Neural progenitor cell (in vitro differentiated cells): ENCODE measurements around the gene FLT4. TPM values are rescaled to one million over a fixed set of nuclear protein-coding genes. Genes with fewer than 3 reads are reported as not detected.
A peak's percentile ranks its signal among the peaks of the same experiment; 100 is the strongest.

Source experiments
- DNase-seq: peaks from one replicate; pipeline ENCODE4 v3.0.0-alpha.2; 2016; ENCODE audit warnings: low spot score
- H2AFZ ChIP-seq: fragments of 200-600 bp; sonication (generic); replicated peaks from 2 replicates; pipeline ENCODE4 v1.6.1; 2016; ENCODE audit warnings: antibody characterized with exemption
- H3F3A ChIP-seq: fragments of 200-600 bp; sonication (generic); 2 replicates; pipeline ENCODE4 v1.6.1; 2016; ENCODE audit warnings: antibody characterized with exemption, low read depth
- H3K27ac ChIP-seq: fragments of 200-600 bp; sonication (generic); 2 replicates; pipeline ENCODE4 v1.5.1; 2016; ENCODE audit warnings: mild to moderate bottlenecking
- H3K27me3 ChIP-seq: fragments of 200-600 bp; sonication (generic); 2 replicates; pipeline ENCODE4 v1.6.1; 2016; ENCODE audit warnings: mild to moderate bottlenecking, moderate library complexity
- H3K36me3 ChIP-seq: fragments of 200-600 bp; sonication (generic); 2 replicates; pipeline ENCODE4 v1.5.1; 2016
- H3K4me1 ChIP-seq: fragments of 200-600 bp; sonication (generic); 2 replicates; pipeline ENCODE4 v1.6.1; 2016; ENCODE audit warnings: mixed run types
- H3K4me2 ChIP-seq: fragments of 200-600 bp; sonication (generic); 2 replicates; pipeline ENCODE4 v1.6.1; 2016
- H3K4me3 ChIP-seq: fragments of 200-600 bp; sonication (generic); 2 replicates; pipeline ENCODE4 v1.5.1; 2016
- H3K79me2 ChIP-seq: fragments of 200-600 bp; sonication (generic); 2 replicates; pipeline ENCODE4 v1.6.1; 2016; ENCODE audit warnings: low read depth
- H3K9ac ChIP-seq: fragments of 200-600 bp; sonication (generic); 2 replicates; pipeline ENCODE4 v1.6.1; 2016
- H3K9me3 ChIP-seq: fragments of 200-600 bp; sonication (generic); 2 replicates; pipeline ENCODE4 v1.5.1; 2016; ENCODE audit warnings: low read depth
- H4K20me1 ChIP-seq: fragments of 200-600 bp; sonication (generic); 2 replicates; pipeline ENCODE4 v1.6.1; 2016; ENCODE audit warnings: low read depth
- H3K27ac Mint-ChIP-seq: 3 replicates; pipeline ENCODE4 v1.8.0; 2021; ENCODE audit warnings: mixed read lengths
- H3K27me3 Mint-ChIP-seq: 2 replicates; pipeline ENCODE4 v1.8.0; 2022; ENCODE audit warnings: low read depth, mild to moderate bottlenecking, inconsistent platforms, moderate library complexity, mixed read lengths; ENCODE audit not compliant: insufficient read depth
- H3K36me3 Mint-ChIP-seq: 3 replicates; pipeline ENCODE4 v1.8.0; 2021; ENCODE audit warnings: mixed read lengths
- H3K4me1 Mint-ChIP-seq: 3 replicates; pipeline ENCODE4 v1.8.0; 2021; ENCODE audit warnings: mixed read lengths
- H3K4me3 Mint-ChIP-seq: 3 replicates; pipeline ENCODE4 v1.8.0; 2021; ENCODE audit warnings: mild to moderate bottlenecking, moderate library complexity, mixed read lengths
- H3K9me3 Mint-ChIP-seq: 3 replicates; pipeline ENCODE4 v1.8.0; 2020; ENCODE audit warnings: mixed read lengths
- EZH2 ChIP-seq: fragments of 200-600 bp; sonication (generic); IDR thresholded peaks from 2 replicates; pipeline ENCODE4 v1.6.1; 2017; ENCODE audit warnings: antibody characterized with exemption, mild to moderate bottlenecking, moderate library complexity
- EZH2phosphoT487 ChIP-seq: fragments of 200-600 bp; sonication (generic); IDR thresholded peaks from 2 replicates; pipeline ENCODE4 v1.6.1; 2017; ENCODE audit warnings: antibody characterized with exemption
- total RNA-seq: library from RNA; depleted of rRNA; stranded (reverse); fragments of >200 nt; gene quantifications from 2 replicates; pipeline ENCODE4 v1.2.3, GENCODE V29; 2015; ENCODE audit warnings: low replicate concordance
- TF ChIP-seq, protein P1 (sequence below): fragments of 200-600 bp; sonication (generic); IDR thresholded peaks from 2 replicates; pipeline ENCODE4 v1.5.1; 2017; ENCODE audit warnings: antibody characterized with exemption, mild to moderate bottlenecking

FLT4 gene
- total RNA-seq, 1 donor from 2014 or later = 2.3 TPM

DNA sequence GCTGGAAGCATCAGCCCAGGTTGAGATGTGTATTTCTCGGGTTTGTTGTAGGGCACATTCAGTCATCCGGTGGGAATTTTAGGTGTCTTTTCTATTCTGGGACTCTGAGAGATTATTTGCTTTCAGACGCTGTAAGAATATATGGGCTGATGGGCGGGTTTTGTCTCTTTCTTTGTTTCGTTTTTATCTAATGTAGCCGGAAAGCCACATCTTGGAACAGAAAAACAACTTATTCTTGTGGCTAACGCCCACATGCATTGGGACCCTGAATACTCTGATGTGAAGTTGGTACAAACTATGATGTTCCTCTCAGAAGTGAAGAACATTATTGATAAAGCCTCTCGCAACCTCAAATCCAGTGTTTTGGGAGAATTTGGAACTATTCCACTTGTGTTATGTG is 80.5 kb downstream of the FLT4 start:
- H3K79me2 ChIP-seq = peaks cover 3% of the 10 kb centered on the region
- H2AFZ ChIP-seq = no peak overlapping the region
- no peak for DNase-seq
- H3K36me3 ChIP-seq = peaks cover 40% of the 10 kb centered on the region
- H3K9me3 ChIP-seq = no peaks in the 10 kb centered on the region
- Mint-ChIP-seq H3K27ac (no peak overlapping the region), H3K9me3 (no peaks in the 10 kb centered on the region), H3K27me3 (no peaks in the 10 kb centered on the region), H3K36me3 (peaks cover 50% of the 10 kb centered on the region), H3K4me3 (no peak overlapping the region), H3K4me1 (no peaks in the 10 kb centered on the region)
- no peaks in the 10 kb centered on the region for H3K4me1 ChIP-seq
- TF ChIP-seq, protein P1, sequence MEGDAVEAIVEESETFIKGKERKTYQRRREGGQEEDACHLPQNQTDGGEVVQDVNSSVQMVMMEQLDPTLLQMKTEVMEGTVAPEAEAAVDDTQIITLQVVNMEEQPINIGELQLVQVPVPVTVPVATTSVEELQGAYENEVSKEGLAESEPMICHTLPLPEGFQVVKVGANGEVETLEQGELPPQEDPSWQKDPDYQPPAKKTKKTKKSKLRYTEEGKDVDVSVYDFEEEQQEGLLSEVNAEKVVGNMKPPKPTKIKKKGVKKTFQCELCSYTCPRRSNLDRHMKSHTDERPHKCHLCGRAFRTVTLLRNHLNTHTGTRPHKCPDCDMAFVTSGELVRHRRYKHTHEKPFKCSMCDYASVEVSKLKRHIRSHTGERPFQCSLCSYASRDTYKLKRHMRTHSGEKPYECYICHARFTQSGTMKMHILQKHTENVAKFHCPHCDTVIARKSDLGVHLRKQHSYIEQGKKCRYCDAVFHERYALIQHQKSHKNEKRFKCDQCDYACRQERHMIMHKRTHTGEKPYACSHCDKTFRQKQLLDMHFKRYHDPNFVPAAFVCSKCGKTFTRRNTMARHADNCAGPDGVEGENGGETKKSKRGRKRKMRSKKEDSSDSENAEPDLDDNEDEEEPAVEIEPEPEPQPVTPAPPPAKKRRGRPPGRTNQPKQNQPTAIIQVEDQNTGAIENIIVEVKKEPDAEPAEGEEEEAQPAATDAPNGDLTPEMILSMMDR = no peak
- TF ChIP-seq EZH2 (no peak), EZH2phosphoT487 (no peak)
- no peak overlapping the region for H3K9ac ChIP-seq
- peaks cover 4% of the 10 kb centered on the region for H4K20me1 ChIP-seq
- H3K27me3 ChIP-seq = no peaks in the 10 kb centered on the region
- H3K27ac ChIP-seq = no peak overlapping the region
- H3K4me3 ChIP-seq = no peak overlapping the region
- no peak overlapping the region for H3K4me2 ChIP-seq
- H3F3A ChIP-seq = no peaks in the 10 kb centered on the region

DNA sequence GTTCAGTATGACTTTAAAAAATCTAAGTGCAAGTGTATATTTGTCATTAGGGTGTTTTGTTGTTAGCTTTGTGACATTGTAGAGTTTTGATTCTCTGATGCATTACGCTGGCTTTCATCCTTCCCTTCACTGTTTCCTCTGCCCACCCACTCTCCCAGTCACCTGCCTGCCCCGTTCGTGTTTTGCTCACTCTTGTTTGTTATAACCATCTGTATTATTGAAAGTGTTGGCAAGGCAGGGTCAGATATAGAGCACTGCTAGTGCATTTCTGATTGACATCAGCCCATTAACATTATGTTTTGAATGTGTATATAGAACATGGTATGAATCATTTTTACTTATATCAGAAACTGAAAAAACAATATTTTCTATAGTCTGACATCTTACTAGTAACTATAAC is 85.4 kb downstream of the FLT4 start:
- H3K27me3 Mint-ChIP-seq = peaks cover 2% of the 10 kb centered on the region
- no peak for DNase-seq
- peaks cover 9% of the 10 kb centered on the region for H4K20me1 ChIP-seq

DNA sequence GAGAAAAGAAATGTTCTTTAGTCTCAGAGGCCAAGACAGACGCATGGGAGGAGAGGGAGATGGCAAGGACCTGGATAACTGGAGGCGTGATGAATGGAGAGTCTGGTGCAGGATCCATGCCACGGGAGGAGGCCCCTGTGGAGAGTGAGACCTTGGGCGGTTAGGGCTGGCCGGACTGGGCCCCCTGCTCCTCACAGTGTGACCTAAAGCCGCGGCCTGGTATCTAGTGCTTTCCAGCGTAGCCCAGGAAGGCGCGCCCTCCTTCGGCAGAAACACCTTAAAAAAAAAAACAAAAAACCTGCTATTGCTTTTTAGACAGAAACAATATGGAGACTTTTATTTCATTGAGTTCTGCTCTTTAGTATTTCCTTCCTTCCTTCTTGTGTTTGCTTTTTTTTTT is 91.2 kb downstream of the FLT4 start:
- Histone ChIP-seq H3K4me1 (peaks cover 7% of the 10 kb centered on the region), H3K9ac (no peak overlapping the region), H2AFZ (no peak overlapping the region), H3K36me3 (peaks cover 19% of the 10 kb centered on the region), H3K4me2 (no peak overlapping the region), H3K9me3 (no peaks in the 10 kb centered on the region), H3K27ac (no peak overlapping the region), H3K79me2 (peaks cover 82% of the 10 kb centered on the region), H4K20me1 (peaks cover 24% of the 10 kb centered on the region), H3K27me3 (no peaks in the 10 kb centered on the region), H3K4me3 (no peak overlapping the region), H3F3A (no peaks in the 10 kb centered on the region)
- Mint-ChIP-seq H3K27ac (peak overlapping the region; percentile 51), H3K4me1 (peaks cover 4% of the 10 kb centered on the region), H3K36me3 (peaks cover 62% of the 10 kb centered on the region), H3K27me3 (peaks cover 2% of the 10 kb centered on the region), H3K4me3 (no peak overlapping the region), H3K9me3 (peaks cover 3% of the 10 kb centered on the region)
- no peak for DNase-seq
- TF ChIP-seq, protein P1 = no peak
- TF ChIP-seq EZH2 (no peak), EZH2phosphoT487 (no peak)

More for the DNA sequence above, 85.4 kb downstream of the FLT4 start:
- no peak overlapping the region for H3K27ac ChIP-seq
- no peak overlapping the region for H2AFZ ChIP-seq
- no peaks in the 10 kb centered on the region for H3K9me3 ChIP-seq
- Mint-ChIP-seq H3K4me3 (no peak overlapping the region), H3K9me3 (no peaks in the 10 kb centered on the region), H3K4me1 (no peaks in the 10 kb centered on the region), H3K36me3 (peaks cover 58% of the 10 kb centered on the region), H3K27ac (no peak overlapping the region)
- H3K4me2 ChIP-seq = no peak overlapping the region
- no peaks in the 10 kb centered on the region for H3F3A ChIP-seq
- H3K4me3 ChIP-seq = no peak overlapping the region
- no peak overlapping the region for H3K9ac ChIP-seq
- H3K27me3 ChIP-seq = no peaks in the 10 kb centered on the region
- H3K4me1 ChIP-seq = no peaks in the 10 kb centered on the region
- H3K36me3 ChIP-seq = peaks cover 37% of the 10 kb centered on the region
- peaks cover 50% of the 10 kb centered on the region for H3K79me2 ChIP-seq
- TF ChIP-seq EZH2 (no peak), EZH2phosphoT487 (no peak)
- TF ChIP-seq, protein P1 = no peak
